ENCODE results near the gene INTS15. TPM values are rescaled to one million over a fixed set of nuclear protein-coding genes. Genes with fewer than 3 reads are reported as not detected.

Gene INTS15
- total and polyA plus RNA-seq, 9 of the 15 experiments (the other 6 are each of a cell fraction or from before 2014, with no cell fraction given): 0.52 to 28.9 (median 11.6) TPM

DNA sequence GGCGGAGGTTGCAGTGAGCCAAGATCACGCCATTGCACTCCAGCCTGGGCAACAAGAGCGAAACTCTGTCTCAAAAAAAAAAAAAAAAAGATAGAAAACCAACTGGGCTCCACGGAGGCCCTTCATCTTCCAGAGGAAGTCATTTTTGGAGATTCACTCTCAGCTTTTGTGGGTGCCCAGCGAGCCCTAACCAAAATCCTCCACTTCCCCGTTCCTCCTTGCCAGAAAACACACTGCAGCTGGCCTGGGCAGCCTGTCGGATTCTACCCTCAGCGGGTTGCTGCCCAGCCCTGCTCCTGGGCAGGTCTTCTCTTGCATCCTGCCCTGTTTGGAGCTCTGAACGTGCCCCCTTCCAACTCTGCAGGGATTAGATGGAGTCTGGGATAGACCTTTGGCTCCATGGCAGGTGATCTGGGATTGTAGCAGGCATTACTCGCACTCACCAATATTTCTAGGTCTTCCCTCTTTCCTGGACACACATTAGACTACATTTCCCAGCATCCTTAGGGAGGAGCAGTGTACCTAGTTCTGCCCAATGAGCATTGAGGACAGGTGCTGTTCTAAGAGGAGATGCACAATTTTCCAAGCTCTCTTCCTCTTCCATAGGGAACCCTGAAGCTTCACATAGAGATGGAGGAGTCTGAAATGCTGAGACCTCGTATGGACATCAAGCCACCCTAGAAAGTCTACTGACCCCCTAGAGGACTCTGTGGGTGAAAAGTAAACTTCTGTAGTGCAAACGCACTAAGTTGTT lies 43.1 kb upstream of the INTS15 start:
- ChIA-PET CTCF (ENCODE audit: low intra/inter-chr PET ratio) (no interaction called here), POLR2A (interaction anchor here (1.1 kb wide), 1 partner anchor 15 kb away, joined by 4 read pairs; no protein-coding TSS in a partner anchor)
- DNase-seq (ENCODE audit: extremely low read depth in 1 of 4, low spot score in 3 of 4) (peak; percentile 13 to 55 (median 42)), ATAC-seq (peak; percentile 86), FAIRE-seq (peak; percentile 79)
- 0 out of 4 replicates have a peak overlapping the region, but pooled peaks of 1 of the 2 experiments have one; percentile 19 for H3K9ac ChIP-seq (ENCODE audit: insufficient read depth in 1 of 2, low read depth in 2 of 2, low read length in 2 of 2)
- H3K4me1 ChIP-seq (replicated peaks in 1 of 2; ENCODE audit: control insufficient read depth in 2 of 2, insufficient read depth in 2 of 2, low read length in 2 of 2): peaks cover 0 to 8% of the 10 kb centered on the region in 2 experiments; a peak in 2 of 5 replicates
- 13% methylated on average over 10 of the region's 12 CpGs for WGBS (ENCODE audit: insufficient coverage, low coverage, missing lambda C conversion rate)
- H3K9me3 ChIP-seq (replicated peaks; ENCODE audit: control insufficient read depth, insufficient read depth, low read depth, low read length): no peaks in the 10 kb centered on the region
- H4K20me1 ChIP-seq (replicated peaks; ENCODE audit: control insufficient read depth, insufficient read depth, low read length): no peaks in the 10 kb centered on the region
- intact Hi-C loops (cut with micrococcal nuclease) (no loop called here), in situ Hi-C loops (cut with MboI) (no loop called here)
- peak overlapping the region; percentile 70 for H2AFZ ChIP-seq (ENCODE audit: low read depth, low read length)
- peaks cover 0 to 23% of the 10 kb centered on the region in 2 experiments; a peak in 2 of 5 replicates for H3K27me3 ChIP-seq (ENCODE audit: control insufficient read depth in 2 of 2, insufficient read depth in 2 of 2, low read length in 2 of 2)
- H3K4me3 ChIP-seq: no peak overlapping the region
- H3K27ac ChIP-seq (ENCODE audit: extremely low read depth, low read depth, low read length): no peak overlapping the region
- no peak overlapping the region for H3K4me2 ChIP-seq (ENCODE audit: insufficient read depth, low read length)
- no peaks in the 10 kb centered on the region for H3K36me3 ChIP-seq (ENCODE audit: control insufficient read depth, insufficient read depth, low read length)
- H3K9me1 ChIP-seq (ENCODE audit: control insufficient read depth, insufficient read depth, low read length): no peaks in the 10 kb centered on the region
- TF ChIP-seq, protein P1, sequence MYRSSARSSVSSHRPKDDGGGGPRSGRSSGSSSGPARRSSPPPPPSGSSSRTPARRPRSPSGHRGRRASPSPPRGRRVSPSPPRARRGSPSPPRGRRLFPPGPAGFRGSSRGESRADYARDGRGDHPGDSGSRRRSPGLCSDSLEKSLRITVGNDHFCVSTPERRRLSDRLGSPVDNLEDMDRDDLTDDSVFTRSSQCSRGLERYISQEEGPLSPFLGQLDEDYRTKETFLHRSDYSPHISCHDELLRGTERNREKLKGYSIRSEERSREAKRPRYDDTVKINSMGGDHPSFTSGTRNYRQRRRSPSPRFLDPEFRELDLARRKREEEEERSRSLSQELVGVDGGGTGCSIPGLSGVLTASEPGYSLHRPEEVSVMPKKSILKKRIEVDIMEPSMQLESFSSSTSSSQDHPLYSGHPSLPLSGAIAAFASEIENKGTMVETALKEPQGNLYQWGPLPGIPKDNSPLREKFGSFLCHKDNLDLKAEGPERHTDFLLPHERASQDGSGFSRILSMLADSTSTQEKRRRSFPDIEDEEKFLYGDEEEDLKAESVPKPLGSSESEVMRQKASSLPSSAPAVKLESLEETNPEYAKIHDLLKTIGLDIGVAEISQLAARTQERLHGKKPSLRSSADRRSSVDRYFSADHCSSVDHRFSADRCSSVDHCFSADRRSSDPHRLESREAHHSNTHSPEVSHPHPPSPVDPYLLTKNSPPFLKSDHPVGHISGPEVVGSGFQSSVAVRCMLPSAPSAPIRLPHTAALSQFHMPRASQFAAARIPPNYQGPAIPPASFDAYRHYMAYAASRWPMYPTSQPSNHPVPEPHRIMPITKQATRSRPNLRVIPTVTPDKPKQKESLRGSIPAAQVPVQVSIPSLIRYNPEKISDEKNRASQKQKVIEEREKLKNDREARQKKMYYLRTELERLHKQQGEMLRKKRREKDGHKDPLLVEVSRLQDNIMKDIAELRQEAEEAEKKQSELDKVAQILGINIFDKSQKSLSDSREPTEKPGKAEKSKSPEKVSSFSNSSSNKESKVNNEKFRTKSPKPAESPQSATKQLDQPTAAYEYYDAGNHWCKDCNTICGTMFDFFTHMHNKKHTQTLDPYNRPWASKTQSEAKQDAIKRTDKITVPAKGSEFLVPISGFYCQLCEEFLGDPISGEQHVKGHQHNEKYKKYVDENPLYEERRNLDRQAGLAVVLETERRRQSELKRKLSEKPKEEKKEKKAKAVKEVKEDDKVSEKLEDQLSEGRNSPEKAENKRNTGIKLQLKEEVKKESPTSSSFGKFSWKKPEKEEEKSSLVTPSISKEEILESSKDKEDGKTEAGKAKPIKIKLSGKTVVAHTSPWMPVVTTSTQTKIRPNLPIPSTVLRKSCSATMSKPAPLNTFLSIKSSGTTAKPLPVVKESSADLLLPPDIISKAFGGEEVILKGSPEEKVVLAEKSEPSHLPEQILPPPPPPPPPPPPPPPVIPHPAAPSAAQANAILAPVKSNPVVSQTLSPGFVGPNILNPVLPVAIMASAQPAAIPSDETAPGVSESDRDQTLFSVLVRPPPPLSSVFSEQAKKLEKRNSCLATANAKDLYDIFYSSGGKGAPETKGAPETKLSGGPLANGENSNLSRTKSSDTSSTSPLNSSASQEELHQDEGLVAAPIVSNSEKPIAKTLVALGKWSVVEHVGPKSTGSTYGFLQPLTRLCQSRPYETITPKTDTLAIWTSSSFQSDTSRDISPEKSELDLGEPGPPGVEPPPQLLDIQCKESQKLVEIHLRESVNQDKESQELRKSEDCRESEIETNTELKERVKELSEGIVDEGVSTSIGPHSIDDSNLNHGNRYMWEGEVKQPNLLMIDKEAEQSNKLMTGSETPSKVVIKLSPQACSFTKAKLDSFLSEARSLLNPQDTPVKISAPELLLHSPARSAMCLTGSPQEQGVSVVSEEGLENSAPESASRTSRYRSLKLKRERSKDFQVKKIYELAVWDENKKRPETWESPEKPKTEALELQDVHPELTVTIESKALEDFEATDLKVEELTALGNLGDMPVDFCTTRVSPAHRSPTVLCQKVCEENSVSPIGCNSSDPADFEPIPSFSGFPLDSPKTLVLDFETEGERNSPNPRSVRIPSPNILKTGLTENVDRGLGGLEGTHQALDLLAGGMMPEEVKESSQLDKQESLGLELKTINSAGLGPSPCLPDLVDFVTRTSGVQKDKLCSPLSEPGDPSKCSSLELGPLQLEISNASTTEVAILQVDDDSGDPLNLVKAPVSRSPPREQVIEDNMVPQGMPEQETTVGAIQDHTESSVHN (IDR thresholded peaks at IDR 0.05; ENCODE audit: borderline replicate concordance in 1 of 2, low read depth in 1 of 2): no peak
- TF ChIP-seq SIX5 (IDR thresholded peaks at IDR 0.05; ENCODE audit: borderline replicate concordance in 1 of 2, insufficient read depth in 1 of 2, low read depth in 1 of 2, low read length in 2 of 2) (peak in 1 of 2 experiments; percentile 34; a peak in 1 of 4 replicates), ZNF143 (CRISPR knock-in tag; IDR thresholded peaks at IDR 0.05) (peak; percentile 73), HCFC1 (IDR thresholded peaks at IDR 0.05; ENCODE audit: low read depth, low read length) (peak; percentile 77), ZNF239 (CRISPR knock-in tag; IDR thresholded peaks at IDR 0.05) (no peak)
- TF ChIP-seq, protein P2, sequence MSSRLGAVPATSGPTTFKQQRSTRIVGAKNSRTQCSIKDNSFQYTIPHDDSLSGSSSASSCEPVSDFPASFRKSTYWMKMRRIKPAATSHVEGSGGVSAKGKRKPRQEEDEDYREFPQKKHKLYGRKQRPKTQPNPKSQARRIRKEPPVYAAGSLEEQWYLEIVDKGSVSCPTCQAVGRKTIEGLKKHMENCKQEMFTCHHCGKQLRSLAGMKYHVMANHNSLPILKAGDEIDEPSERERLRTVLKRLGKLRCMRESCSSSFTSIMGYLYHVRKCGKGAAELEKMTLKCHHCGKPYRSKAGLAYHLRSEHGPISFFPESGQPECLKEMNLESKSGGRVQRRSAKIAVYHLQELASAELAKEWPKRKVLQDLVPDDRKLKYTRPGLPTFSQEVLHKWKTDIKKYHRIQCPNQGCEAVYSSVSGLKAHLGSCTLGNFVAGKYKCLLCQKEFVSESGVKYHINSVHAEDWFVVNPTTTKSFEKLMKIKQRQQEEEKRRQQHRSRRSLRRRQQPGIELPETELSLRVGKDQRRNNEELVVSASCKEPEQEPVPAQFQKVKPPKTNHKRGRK (tag; IDR thresholded peaks at IDR 0.05): no peak
- H3K79me2 ChIP-seq (ENCODE audit: control insufficient read depth, insufficient read depth, low read length): no peaks in the 10 kb centered on the region
- BruUV-seq (replicated peaks): no TSS peak

Data from K562 (cell line).